Subcutaneous adipose tissue (tissue), 4 donors: ENCODE data around the gene LVRN. TPM values are rescaled to one million over a fixed set of nuclear protein-coding genes. Genes with fewer than 3 reads are reported as not detected.

ENCODE experiments used
- CTCF ChIP-seq: fragments of 450-650 bp; IDR thresholded peaks from one replicate; pipeline ENCODE4 v1.5.1; 2016; ENCODE audit warnings: low read depth, mild to moderate bottlenecking, control low read depth, antibody characterized with exemption, moderate library complexity
- total RNA-seq, 4 donors: library from RNA; depleted of rRNA; stranded (reverse); fragments of >200 nt; gene quantifications; one replicate each; pipeline ENCODE4 v1.1.0, GENCODE V29; 2016

Gene LVRN
- total RNA-seq, 4 donors from 2014 or later = 37.2 to 135 (median 96.4) TPM

- no peak for TF ChIP-seq CTCF
These were observed 96.2 kb downstream of the LVRN start for GRCh38 chr5:116058346-116058936.

DNA sequence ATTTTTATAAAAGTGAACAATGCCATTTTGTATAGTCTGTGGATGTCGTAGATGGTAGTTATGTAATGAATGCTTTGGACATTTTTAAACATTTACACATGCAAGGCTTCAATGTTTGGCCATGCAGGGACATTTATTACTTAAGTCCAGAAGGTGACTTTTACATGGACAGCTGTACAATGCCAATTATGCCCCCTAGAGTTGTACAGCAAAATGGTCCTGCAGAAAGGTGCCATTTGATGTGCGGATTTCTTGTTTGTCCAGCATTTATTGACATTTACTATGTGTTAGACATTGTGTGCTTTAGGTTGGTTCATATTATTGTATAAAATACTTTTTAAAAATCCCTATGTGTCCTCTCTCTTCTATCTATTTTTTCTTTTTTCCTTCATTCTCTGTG lies 100.1 kb downstream of the LVRN start:
- TF ChIP-seq CTCF = no peak

- TF ChIP-seq CTCF = no peak
These were observed 101.7 kb downstream of the LVRN start for GRCh38 chr5:116063950-116064349.

- no peak for TF ChIP-seq CTCF
These were observed 105.9 kb downstream of the LVRN start for GRCh38 chr5:116068028-116068632.

DNA sequence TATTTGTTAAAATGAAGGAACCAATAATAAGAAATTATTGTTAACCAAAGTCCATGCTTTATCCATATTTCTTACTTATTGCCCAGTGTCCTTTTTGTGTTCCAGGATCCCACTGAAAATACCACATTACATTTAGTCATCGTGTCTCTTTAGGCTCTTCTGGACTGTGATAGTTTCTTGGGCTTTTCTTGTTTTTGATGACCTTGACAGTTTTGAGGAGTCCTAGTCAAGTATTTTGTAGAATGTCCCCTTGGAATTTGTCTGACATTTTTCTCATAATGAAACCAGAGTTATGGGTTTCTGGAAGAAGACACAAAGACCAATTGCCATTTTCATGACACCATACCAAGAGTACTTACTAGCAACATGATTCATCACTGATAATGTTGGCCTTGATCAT lies 108.9 kb downstream of the LVRN start:
- TF ChIP-seq CTCF = no peak

GRCh38 chr5:116075191-116075831 lies 113.0 kb downstream of the LVRN start:
- TF ChIP-seq CTCF = no peak

DNA sequence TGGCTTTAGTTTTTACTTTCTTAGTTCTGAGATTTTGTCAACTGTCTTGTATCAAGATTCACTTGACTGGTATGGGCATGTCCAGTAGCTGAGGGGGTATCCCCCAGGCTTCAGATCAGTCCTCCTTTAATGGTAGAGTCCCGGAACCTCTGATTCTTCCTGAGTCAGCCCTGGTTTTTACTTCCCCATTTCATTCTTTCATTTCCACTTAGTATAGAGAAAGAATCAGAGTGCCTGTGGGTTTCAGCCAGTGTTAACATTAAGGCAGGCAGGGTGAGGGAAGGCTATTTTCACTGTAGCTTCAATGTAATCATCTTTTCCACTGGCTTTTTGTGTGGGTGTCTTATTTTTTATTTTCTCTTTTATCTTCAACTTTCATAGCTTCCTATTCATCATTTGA lies 114.2 kb downstream of the LVRN start:
- no peak for TF ChIP-seq CTCF
